ENCODE results near the gene ABCC10.

ABCC10 gene

DNA sequence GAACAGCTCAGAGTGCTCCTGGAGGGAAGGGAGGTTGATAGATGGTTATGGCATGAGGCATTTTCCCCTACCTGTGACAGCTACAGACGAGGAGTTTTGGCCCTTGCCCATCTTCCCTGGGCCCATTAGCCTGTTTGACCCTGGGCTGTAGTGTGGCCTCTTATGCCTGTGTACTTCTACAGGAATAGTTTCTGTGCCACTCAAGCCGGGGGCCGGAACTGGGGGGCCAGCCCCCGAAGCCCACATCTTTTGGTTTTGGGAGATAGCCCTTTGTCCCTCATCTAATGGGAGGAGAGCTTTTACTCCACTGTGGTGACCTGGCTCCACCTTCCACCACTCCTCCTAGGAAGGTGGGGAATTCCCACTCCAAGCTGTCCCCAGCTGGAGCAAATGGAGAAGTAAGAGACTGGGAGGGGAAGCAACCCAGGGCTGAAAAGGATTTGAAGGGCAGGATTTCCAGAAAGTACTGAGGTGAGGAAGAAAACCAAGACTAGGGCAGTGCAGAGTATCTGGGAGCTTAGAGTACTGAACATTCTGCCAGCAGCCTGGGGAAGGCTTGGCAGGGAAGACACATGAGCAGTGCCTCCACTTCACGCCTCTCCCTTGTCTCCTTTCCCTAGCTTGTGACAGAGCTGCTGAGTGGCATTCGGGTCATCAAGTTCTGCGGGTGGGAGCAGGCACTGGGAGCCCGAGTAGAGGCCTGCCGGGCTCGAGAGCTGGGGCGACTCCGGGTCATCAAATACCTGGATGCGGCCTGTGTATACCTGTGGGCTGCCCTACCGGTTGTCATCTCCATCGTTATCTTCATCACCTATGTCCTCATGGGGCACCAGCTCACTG lies 6.9 kb downstream of the ABCC10 start:
- H3K79me2 ChIP-seq (ENCODE audit: insufficient read depth, low read length): no peaks in the 10 kb centered on the region; the same call in 1 of the 2 replicates
- H3K4me3 ChIP-seq (ENCODE audit: low read length, poor library complexity, severe bottlenecking): no peak overlapping the region
- no peaks in the 10 kb centered on the region for H3K36me3 ChIP-seq (ENCODE audit: insufficient read depth, low read length)
- H3K9me2 ChIP-seq (replicated peaks; ENCODE audit: low read depth, low read length): no peaks in the 10 kb centered on the region
- no peak overlapping the region for H2AFZ ChIP-seq (ENCODE audit: low read length)
- no peak for TF ChIP-seq EZH2phosphoT487 (IDR thresholded peaks at IDR 0.05; ENCODE audit: borderline replicate concordance)
- TF ChIP-seq, protein P1, sequence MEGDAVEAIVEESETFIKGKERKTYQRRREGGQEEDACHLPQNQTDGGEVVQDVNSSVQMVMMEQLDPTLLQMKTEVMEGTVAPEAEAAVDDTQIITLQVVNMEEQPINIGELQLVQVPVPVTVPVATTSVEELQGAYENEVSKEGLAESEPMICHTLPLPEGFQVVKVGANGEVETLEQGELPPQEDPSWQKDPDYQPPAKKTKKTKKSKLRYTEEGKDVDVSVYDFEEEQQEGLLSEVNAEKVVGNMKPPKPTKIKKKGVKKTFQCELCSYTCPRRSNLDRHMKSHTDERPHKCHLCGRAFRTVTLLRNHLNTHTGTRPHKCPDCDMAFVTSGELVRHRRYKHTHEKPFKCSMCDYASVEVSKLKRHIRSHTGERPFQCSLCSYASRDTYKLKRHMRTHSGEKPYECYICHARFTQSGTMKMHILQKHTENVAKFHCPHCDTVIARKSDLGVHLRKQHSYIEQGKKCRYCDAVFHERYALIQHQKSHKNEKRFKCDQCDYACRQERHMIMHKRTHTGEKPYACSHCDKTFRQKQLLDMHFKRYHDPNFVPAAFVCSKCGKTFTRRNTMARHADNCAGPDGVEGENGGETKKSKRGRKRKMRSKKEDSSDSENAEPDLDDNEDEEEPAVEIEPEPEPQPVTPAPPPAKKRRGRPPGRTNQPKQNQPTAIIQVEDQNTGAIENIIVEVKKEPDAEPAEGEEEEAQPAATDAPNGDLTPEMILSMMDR (conservative IDR thresholded peaks at IDR 0.05; ENCODE audit: low read length): no peak
- no peaks in the 10 kb centered on the region for H3F3A ChIP-seq (ENCODE audit: low read depth)
- H4K20me1 ChIP-seq (ENCODE audit: insufficient read depth, low read length, poor library complexity, severe bottlenecking): no peaks in the 10 kb centered on the region
- H3K9ac ChIP-seq (ENCODE audit: low read depth, low read length, poor library complexity, severe bottlenecking): no peak overlapping the region
- no peaks in the 10 kb centered on the region for H3K9me3 ChIP-seq (ENCODE audit: insufficient read depth, low read depth, low read length)
- H3K4me2 ChIP-seq (ENCODE audit: low read depth, low read length, poor library complexity, severe bottlenecking): no peak overlapping the region
- no peaks in the 10 kb centered on the region for H3K4me1 ChIP-seq (ENCODE audit: insufficient read depth, low read length, poor library complexity, severe bottlenecking)
- H3K27me3 ChIP-seq (ENCODE audit: insufficient read depth, low read length, poor library complexity, severe bottlenecking): no peaks in the 10 kb centered on the region

- Histone ChIP-seq H3K9me3 (ENCODE audit: insufficient read depth, low read depth, low read length) (no peaks in the 10 kb centered on the region), H3K36me3 (ENCODE audit: insufficient read depth, low read length) (no peaks in the 10 kb centered on the region), H3K9ac (ENCODE audit: low read depth, low read length, poor library complexity, severe bottlenecking) (no peak overlapping the region), H2AFZ (ENCODE audit: low read length) (no peak overlapping the region), H3K4me1 (ENCODE audit: insufficient read depth, low read length, poor library complexity, severe bottlenecking) (no peaks in the 10 kb centered on the region), H4K20me1 (ENCODE audit: insufficient read depth, low read length, poor library complexity, severe bottlenecking) (no peaks in the 10 kb centered on the region), H3F3A (ENCODE audit: low read depth) (no peaks in the 10 kb centered on the region), H3K79me2 (ENCODE audit: insufficient read depth, low read length) (no peaks in the 10 kb centered on the region), H3K9me2 (replicated peaks; ENCODE audit: low read depth, low read length) (no peaks in the 10 kb centered on the region), H3K27me3 (ENCODE audit: insufficient read depth, low read length, poor library complexity, severe bottlenecking) (no peaks in the 10 kb centered on the region), H3K4me2 (ENCODE audit: low read depth, low read length, poor library complexity, severe bottlenecking) (no peak overlapping the region), H3K4me3 (ENCODE audit: low read length, poor library complexity, severe bottlenecking) (no peak overlapping the region)
- TF ChIP-seq, protein P1 (conservative IDR thresholded peaks at IDR 0.05; ENCODE audit: low read length): no peak
- TF ChIP-seq EZH2phosphoT487 (IDR thresholded peaks at IDR 0.05; ENCODE audit: borderline replicate concordance): no peak
Observed at GRCh38 chr6:43434943-43435342, 7.6 kb downstream of the ABCC10 start.

DNA sequence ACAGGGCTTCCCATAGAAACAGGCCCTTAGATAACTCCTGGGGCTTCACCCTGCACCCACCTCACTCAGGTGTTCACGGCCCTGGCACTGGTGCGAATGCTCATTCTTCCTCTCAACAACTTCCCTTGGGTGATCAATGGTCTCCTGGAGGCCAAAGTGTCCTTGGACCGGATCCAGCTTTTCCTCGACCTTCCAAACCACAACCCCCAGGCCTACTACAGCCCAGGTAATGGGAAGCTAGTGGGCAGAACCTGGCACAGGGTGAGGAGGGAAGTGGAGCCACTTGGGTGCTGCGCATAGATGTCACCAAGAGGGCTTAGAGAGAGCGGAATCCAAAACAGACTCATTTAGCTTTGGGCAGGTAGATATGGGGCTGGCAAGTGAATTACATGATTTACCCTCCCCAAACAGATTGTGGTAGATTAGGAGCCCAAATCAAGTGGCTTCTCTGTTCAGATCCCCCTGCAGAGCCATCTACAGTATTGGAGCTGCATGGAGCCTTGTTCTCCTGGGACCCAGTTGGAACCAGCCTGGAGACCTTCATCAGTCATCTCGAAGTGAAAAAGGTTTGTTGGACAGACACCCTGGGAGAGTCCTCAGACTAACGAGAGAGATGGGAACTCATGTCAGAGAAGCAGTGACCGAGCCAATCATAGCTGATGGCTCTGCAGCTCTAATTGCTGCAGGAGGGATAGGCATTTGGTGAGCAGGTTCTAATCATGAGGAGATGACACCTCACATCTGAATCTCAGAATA lies 8.5 kb downstream of the ABCC10 start:
- no peak overlapping the region for H2AFZ ChIP-seq (ENCODE audit: low read length)
- H3K4me1 ChIP-seq (ENCODE audit: insufficient read depth, low read length, poor library complexity, severe bottlenecking): no peaks in the 10 kb centered on the region
- no peak overlapping the region for H3K4me2 ChIP-seq (ENCODE audit: low read depth, low read length, poor library complexity, severe bottlenecking)
- no peaks in the 10 kb centered on the region for H3K27me3 ChIP-seq (ENCODE audit: insufficient read depth, low read length, poor library complexity, severe bottlenecking)
- no peaks in the 10 kb centered on the region for H3K36me3 ChIP-seq (ENCODE audit: insufficient read depth, low read length)
- H3F3A ChIP-seq (ENCODE audit: low read depth): no peaks in the 10 kb centered on the region
- no peak for TF ChIP-seq EZH2phosphoT487 (IDR thresholded peaks at IDR 0.05; ENCODE audit: borderline replicate concordance)
- TF ChIP-seq, protein P1 (conservative IDR thresholded peaks at IDR 0.05; ENCODE audit: low read length): no peak
- no peaks in the 10 kb centered on the region for H3K79me2 ChIP-seq (ENCODE audit: insufficient read depth, low read length)
- H3K9ac ChIP-seq (ENCODE audit: low read depth, low read length, poor library complexity, severe bottlenecking): no peak overlapping the region
- no peaks in the 10 kb centered on the region for H3K9me2 ChIP-seq (replicated peaks; ENCODE audit: low read depth, low read length)
- no peaks in the 10 kb centered on the region for H4K20me1 ChIP-seq (ENCODE audit: insufficient read depth, low read length, poor library complexity, severe bottlenecking)
- H3K9me3 ChIP-seq (ENCODE audit: insufficient read depth, low read depth, low read length): no peaks in the 10 kb centered on the region
- H3K4me3 ChIP-seq (ENCODE audit: low read length, poor library complexity, severe bottlenecking): no peak overlapping the region
